ENCODE results near the gene FGR.

FGR gene

GRCh38 chr1:27615346-27616192, 19.4 kb downstream of the FGR start:
- no peak for DNase-seq

DNA sequence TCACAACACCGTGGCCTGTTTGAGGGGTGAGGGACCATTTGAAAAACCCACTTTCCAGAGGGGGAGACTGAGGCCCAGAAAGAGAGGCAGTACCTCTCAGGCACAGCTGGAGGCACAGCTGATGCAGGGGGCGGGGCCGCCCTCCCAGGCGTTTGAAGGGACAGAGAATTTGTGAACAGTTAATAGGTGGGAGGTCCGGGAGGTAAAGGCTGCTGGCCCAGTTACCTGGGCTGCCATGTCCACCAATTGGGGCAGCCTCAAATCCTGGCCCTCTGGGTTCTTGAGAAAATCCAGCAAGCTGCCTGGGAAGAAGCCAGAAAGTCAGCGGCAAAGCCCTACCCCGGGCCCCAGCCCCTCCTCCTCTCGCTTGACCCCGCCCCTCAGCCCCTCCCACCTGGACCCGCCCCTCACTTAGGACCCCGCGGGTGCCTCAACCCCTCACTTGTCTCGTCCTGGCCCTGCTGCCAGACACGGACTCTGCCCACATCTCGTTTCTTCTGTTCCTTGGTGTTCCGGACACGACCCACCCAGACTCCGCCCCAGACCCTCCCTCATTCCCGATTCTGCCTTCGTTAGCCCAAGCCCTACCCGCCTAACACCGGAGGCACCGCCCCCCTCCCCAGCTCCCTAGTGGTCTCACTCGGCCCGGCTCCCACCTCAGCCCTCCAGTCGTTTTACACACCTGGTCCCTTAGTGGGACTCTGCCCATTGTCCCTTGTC, 20.2 kb downstream of the FGR start:
- DNase-seq: no peak

DNA sequence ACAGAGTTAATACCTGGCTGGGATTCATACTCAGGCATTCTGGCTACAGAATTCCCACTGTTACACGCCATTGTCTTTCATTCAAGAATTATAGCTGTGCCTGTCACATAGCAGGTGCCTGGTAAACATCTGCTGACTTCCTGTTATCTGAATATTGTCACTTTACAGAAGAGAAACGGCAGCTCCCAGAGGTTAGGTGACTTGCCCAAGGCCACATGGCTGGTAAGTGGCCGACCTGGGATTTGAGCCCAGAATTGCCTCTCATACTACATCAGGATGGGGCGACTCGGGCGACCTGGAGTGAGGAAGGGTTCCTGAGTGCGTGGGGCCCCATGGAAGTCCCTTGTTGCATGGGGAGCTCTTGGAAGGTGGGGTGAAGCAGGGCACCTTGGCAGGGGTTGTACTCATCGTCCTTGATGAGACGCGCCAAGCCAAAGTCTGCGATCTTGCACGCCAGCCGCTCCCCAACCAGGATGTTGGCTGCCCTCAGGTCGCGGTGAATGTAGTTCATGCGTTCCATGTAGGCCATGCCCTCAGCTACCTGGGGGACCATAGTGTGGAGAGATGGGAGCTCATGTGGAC, 20.9 kb downstream of the FGR start:
- no peak for DNase-seq

- no peak for DNase-seq
Measured at GRCh38 chr1:27612718-27613117, 22.3 kb downstream of the FGR start.

DNA sequence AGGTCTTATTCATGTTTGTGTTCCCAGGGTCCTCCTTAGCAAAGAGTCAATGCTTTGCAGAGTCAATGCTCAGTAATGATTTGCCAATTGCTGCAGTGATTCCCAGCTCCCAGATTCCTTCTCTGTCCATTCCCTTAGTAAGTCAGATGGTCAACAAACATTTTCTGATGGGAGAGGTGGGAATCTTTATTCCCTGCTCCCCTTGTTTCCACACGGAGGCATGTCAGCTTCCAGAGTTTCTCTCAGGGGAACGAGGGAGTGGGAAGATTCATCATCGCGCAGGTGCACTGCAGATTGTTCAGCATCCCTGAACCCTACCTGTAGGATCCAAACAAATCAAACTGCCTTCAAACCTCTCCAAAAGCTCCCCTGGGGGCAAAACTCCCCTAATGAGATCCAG, 23.5 kb downstream of the FGR start:
- no peak for DNase-seq

- no peak for DNase-seq
Measured at GRCh38 chr1:27609618-27610240, 25.3 kb downstream of the FGR start.

GRCh38 chr1:27609210-27609555, 25.8 kb downstream of the FGR start:
- DNase-seq: no peak

DNA sequence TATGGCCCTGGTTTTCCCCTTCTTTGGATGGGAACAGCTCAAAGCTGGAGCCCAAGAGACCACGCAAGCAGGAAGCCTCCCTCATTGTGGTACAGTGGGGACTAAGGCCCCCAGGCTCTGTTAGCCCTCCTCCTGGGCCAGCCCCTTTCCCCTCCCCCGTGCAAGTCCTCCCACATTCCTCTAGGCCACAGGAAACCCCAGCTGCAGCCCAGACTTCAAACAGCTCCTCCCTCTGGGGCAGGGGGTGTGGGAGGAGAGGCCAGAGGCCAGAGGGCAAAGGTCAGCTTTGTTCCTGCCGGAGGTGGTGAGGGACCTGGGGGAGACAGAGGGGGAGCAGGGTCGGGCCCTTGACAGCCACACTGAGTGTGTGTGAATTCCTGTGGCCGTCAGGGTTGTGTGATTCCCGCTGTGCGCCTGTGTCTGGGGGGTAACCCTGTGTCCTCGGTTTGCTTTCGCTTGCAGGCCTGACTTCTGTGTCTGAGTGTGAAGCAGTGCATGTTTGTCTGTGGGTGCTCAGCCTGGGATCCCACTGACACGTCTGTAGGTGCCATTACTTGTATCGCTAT, 27.7 kb downstream of the FGR start:
- no peak for DNase-seq

DNA sequence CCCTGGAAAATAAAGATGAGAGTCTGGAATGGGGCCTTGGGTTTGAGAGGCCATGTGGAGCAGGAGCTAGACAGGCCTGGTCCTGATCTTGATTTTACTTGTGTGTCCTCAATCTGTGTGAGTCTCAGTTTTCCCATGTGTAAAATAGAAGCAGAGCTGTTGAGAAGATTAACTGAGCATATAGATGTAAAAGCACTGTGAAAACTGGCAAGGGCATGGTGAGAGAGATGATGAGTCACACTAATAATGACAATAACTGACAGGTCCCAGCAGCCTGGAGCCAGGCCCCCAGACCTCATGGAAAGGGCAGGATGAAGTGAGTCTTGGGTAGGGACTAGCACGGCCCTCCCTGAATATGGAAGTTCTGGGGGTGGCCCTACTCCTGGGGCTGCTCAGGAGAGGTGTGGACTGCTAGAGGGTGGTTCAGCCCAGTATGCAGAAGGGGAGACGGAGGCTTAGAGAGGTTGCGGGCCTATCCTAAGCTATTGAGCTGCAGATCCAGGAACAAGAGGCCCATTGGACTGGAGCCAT, 28.2 kb downstream of the FGR start:
- DNase-seq: no peak

DNA sequence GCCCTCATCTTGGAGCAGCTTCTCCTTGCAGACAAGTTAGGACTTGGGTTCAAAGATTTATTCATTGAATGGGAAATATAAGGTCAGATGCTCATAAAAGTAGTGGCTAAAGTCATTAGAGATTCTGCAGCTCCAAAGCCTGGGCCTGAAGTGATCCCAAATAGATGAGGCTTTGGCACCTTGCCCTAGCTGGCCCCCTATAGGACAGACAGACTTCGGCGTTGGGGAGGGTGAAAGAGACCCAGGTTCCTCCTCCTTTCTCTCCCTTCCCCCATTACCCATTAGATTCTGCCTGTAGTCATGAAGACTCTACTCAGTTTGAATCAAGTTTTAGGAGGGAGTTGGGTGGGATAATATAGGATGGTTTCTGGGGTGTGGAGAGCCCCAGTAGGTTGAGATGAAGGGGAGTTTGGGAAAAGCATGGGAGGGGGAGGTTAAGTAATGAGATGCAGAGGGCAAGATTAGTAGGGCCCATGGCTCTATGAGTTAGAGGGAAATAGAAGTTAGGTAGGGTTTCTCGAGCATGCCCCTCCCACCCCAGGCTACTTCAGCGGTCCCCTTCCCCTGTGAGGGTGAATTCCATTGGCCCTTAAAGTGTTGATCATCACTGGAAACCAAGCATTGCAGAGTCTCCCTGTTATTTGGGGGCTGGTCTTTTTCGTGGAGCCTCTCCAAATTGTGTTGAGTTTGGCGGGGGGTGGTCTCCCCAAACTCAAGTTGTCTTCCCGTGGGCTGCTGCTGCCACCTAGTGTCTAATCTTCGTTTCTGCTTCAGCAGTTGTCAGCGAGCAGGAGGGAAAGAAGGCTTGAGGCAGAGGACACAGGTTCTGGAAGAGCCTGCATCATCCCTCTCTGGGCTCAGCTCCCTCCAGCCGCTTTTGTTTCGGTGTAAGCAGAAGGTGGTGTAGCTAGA, 28.9 kb downstream of the FGR start:
- peak; percentile 30 to 54 for DNase-seq

- DNase-seq: no peak
Measured at GRCh38 chr1:27605300-27605766, 29.7 kb downstream of the FGR start.

DNA sequence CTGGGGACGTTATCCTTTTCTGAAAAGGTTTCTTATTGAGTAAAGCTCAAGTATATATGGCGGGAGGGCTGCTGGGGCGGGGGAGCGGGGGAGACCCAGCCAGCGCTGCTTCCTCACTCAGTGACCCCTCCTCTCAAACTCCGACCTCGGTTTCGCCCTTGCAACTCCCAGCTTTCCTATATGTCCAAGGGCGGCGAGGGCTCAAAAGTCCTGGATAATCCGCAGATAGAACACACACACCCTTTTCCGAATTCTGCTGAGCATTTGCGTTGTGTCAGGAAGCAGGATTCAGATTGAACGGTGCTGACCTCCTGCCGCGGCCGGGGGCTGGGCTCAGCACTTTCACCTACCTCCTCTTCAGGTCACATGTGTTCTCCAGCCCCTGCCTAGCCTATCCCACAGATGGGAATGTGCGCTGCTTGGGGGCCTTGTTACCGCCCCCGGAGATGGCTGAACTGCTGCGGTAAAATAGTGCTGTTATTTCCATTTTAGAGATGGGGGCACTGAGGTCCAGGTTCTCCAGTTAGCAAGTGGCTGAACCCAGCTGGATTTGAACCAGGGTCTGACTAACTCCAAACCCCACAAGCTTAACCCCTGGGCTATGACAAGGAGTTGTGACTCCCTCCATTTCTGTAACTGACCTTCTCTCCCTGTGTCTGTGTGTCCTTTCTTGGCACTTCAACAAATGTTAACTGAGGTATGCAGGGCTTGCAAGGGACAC, 30.2 kb downstream of the FGR start:
- peak in 1 of 2 experiments; percentile 15 for DNase-seq

DNA sequence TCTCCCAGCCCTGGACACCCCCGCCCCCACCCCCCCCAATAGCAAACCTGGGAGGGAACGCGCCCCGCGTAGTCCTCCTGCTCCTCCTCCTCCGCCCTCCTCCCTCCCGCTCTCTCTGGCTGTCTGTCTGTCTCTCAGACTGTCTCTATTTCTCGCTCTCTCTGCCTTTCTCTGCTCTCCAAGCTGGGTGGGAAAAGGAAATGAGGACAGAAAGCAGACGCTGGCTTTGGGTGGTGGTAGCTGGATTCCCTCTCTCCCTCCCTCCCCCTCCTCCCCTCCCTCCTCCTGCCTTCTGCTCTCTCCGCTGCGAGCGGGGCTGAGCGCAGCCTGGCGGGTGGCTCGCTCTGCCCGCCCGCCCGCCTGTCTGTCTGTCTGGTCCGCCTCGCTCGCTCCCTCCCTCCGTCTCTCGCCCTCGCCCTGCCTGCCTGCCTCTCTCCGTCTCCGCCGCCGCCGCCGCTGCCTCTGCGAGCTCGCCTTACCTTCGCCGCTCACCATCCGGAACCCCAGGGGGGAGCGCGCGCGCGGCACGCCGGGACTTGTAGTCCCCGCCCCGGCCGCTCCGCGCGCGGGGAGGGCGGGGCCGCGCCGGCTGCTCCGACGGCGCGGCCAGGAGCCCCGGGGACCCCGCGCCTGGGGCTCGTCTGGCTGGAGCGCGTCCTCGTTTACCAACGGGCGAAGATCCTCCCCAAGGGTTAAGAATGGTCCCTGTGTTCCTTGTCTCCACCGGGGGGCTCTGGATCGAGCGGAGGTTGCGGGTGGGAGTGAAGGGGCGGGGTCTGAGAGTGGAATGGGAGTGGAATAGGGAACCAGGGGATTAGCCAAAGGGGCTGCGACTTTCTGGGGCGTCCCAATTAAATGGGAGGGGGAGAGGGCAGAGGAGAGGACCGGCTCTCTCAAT, 31.1 kb downstream of the FGR start, which contains the start of gene AHDC1:
Gene AHDC1 (minus strand): TSS at position 464 of the 898 bp plus-strand sequence. CDS start 52,029 bp downstream, outside the sequence.
- DNase-seq: peak; percentile 57 to 90

GRCh38 chr1:27603309-27603680, 31.7 kb downstream of the FGR start:
- DNase-seq: no peak

GRCh38 chr1:27602462-27603308, 32.3 kb downstream of the FGR start:
- DNase-seq: no peak

DNA sequence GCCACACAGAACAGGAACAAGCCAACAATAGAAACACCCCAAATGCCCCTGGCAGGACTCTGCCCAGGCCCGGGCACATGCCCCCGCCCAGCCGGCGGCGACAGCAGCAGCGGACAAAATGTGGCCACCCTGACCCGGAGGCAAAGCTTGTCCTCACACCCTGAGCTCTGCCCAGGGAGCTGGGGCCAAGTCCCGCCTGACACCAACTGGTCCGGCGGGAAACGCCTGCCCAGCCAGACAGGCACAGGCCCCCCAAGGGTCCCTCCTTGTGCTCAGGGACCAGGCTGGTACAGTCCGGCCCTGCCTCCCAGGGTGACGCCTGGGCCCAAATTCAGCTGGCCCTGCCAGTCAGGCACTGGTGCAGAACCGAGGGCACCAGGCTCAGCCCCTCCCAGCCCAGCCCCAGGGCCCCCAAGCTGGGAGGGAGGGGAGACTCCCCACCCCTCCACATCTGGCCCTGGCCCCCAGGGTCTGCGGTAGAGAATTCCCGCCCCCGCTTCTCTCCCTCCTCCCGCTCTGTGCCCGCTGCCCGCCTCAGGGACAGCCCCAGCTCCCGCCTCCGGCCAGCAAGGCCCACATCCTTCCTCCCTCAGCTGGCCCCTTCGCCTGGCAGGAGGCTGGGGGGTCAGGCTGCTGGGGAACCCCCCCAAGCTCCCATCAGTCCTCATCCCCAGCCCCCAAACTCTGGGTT, 33.1 kb downstream of the FGR start:
- peak in 1 of 2 experiments; percentile 4 for DNase-seq

- DNase-seq: no peak
Measured at GRCh38 chr1:27601321-27601770, 33.6 kb downstream of the FGR start.

All from SHP77 (cell line).